ENCODE measurements around the gene ZSCAN2.

Gene ZSCAN2

GRCh38 chr15:84609818-84610525, 9.2 kb downstream of the ZSCAN2 start:
- H3K4me3 ChIP-seq (ENCODE audit: low read depth, low read length), result no peak overlapping the region
- DNase-seq (ENCODE audit: low read depth), result no peak
- TF ChIP-seq POLR2A (IDR thresholded peaks at IDR 0.05; ENCODE audit: extremely low read depth, insufficient read length), result no peak
- TF ChIP-seq MAX (IDR thresholded peaks at IDR 0.05; ENCODE audit: low read depth, low read length), result no peak
- TF ChIP-seq MYC (IDR thresholded peaks at IDR 0.05; ENCODE audit: low read depth, low read length), result no peak
- TF ChIP-seq, protein P1, sequence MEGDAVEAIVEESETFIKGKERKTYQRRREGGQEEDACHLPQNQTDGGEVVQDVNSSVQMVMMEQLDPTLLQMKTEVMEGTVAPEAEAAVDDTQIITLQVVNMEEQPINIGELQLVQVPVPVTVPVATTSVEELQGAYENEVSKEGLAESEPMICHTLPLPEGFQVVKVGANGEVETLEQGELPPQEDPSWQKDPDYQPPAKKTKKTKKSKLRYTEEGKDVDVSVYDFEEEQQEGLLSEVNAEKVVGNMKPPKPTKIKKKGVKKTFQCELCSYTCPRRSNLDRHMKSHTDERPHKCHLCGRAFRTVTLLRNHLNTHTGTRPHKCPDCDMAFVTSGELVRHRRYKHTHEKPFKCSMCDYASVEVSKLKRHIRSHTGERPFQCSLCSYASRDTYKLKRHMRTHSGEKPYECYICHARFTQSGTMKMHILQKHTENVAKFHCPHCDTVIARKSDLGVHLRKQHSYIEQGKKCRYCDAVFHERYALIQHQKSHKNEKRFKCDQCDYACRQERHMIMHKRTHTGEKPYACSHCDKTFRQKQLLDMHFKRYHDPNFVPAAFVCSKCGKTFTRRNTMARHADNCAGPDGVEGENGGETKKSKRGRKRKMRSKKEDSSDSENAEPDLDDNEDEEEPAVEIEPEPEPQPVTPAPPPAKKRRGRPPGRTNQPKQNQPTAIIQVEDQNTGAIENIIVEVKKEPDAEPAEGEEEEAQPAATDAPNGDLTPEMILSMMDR (IDR thresholded peaks at IDR 0.05; ENCODE audit: low read depth, low read length), result no peak

GRCh38 chr15:84611631-84612030, 10.8 kb downstream of the ZSCAN2 start:
- no peak overlapping the region for H3K4me3 ChIP-seq (ENCODE audit: low read depth, low read length)
- DNase-seq (ENCODE audit: low read depth), result no peak
- TF ChIP-seq MYC (IDR thresholded peaks at IDR 0.05; ENCODE audit: low read depth, low read length), result no peak
- TF ChIP-seq POLR2A (IDR thresholded peaks at IDR 0.05; ENCODE audit: extremely low read depth, insufficient read length), result no peak
- TF ChIP-seq MAX (IDR thresholded peaks at IDR 0.05; ENCODE audit: low read depth, low read length), result no peak
- TF ChIP-seq, protein P1 (IDR thresholded peaks at IDR 0.05; ENCODE audit: low read depth, low read length), result no peak

DNA sequence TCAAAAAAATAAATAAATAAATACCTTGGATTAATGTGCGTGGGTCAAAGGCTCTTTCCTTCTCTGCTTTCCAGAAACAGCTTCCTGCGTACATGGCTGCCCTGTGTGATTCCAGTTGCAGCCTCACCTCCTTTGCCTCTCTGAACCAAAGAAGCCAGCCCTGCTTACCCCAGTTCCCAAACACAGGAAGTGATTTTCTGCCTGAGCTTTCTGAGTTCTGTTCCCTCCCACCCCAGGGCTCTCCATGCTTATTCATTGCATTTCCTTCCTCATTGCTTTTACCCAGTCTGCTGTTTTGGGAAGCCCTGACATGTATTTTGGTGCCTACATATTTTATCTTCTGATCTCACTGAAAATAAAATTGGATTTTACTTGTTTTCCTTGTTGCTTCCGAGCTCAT, 15.4 kb downstream of the ZSCAN2 start:
- peak; percentile 68 for DNase-seq (ENCODE audit: low read depth)
- no peak overlapping the region for H3K4me3 ChIP-seq (ENCODE audit: low read depth, low read length)
- TF ChIP-seq POLR2A (IDR thresholded peaks at IDR 0.05; ENCODE audit: extremely low read depth, insufficient read length), result no peak
- TF ChIP-seq MAX (IDR thresholded peaks at IDR 0.05; ENCODE audit: low read depth, low read length), result no peak
- TF ChIP-seq, protein P1 (IDR thresholded peaks at IDR 0.05; ENCODE audit: low read depth, low read length), result no peak
- TF ChIP-seq MYC (IDR thresholded peaks at IDR 0.05; ENCODE audit: low read depth, low read length), result no peak

- no peak overlapping the region for H3K4me3 ChIP-seq (ENCODE audit: low read depth, low read length)
- DNase-seq (ENCODE audit: low read depth), result no peak
- TF ChIP-seq MAX (IDR thresholded peaks at IDR 0.05; ENCODE audit: low read depth, low read length), result no peak
- TF ChIP-seq, protein P1 (IDR thresholded peaks at IDR 0.05; ENCODE audit: low read depth, low read length), result no peak
- no peak for TF ChIP-seq MYC (IDR thresholded peaks at IDR 0.05; ENCODE audit: low read depth, low read length)
- TF ChIP-seq POLR2A (IDR thresholded peaks at IDR 0.05; ENCODE audit: extremely low read depth, insufficient read length), result no peak
These were observed 19.8 kb downstream of the ZSCAN2 start for GRCh38 chr15:84620626-84621025.

- H3K4me3 ChIP-seq (ENCODE audit: low read depth, low read length), result no peak overlapping the region
- DNase-seq (ENCODE audit: low read depth), result no peak
- TF ChIP-seq MYC (IDR thresholded peaks at IDR 0.05; ENCODE audit: low read depth, low read length) (no peak), MAX (IDR thresholded peaks at IDR 0.05; ENCODE audit: low read depth, low read length) (no peak), POLR2A (IDR thresholded peaks at IDR 0.05; ENCODE audit: extremely low read depth, insufficient read length) (no peak)
- TF ChIP-seq, protein P1 (IDR thresholded peaks at IDR 0.05; ENCODE audit: low read depth, low read length), result no peak
These were observed 20.7 kb downstream of the ZSCAN2 start for GRCh38 chr15:84621358-84621979.
